Mesendoderm (in vitro differentiated cells): ENCODE data around the gene DLG5.

Experiments used
- DNase-seq: peaks from one replicate; pipeline ENCODE4 v3.0.0; 2013
- H2AK5ac ChIP-seq: 2 replicates; pipeline ENCODE4 v1.6.1; 2013; ENCODE audit warnings: low read length, inconsistent platforms
- H2BK120ac ChIP-seq: 2 replicates; pipeline ENCODE4 v1.6.1; 2013; ENCODE audit warnings: low read depth, mild to moderate bottlenecking, low read length, moderate library complexity, mixed read lengths
- H2BK15ac ChIP-seq: replicated peaks from 2 replicates; pipeline ENCODE4 v1.6.1; 2013; ENCODE audit warnings: low read depth, mild to moderate bottlenecking, moderate library complexity
- H2BK5ac ChIP-seq: 2 replicates; pipeline ENCODE4 v1.6.1; 2013; ENCODE audit warnings: low read length, inconsistent platforms
- H3K18ac ChIP-seq: 2 replicates; pipeline ENCODE4 v1.6.1; 2013; ENCODE audit warnings: mild to moderate bottlenecking, low read length, mixed read lengths
- H3K23ac ChIP-seq: one replicate; pipeline ENCODE4 v1.6.1; 2013; ENCODE audit warnings: low read length
- H3K27ac ChIP-seq: 2 replicates; pipeline ENCODE4 v1.5.1; 2013; ENCODE audit warnings: low read depth, mild to moderate bottlenecking, inconsistent platforms, low read length, moderate library complexity
- H3K27me3 ChIP-seq: 2 replicates; pipeline ENCODE4 v1.6.1; 2013; ENCODE audit warnings: low read length, control low read depth, mild to moderate bottlenecking, inconsistent platforms; ENCODE audit not compliant: insufficient read depth, poor library complexity
- H3K36me3 ChIP-seq: 2 replicates; pipeline ENCODE4 v1.6.1; 2013; ENCODE audit warnings: low read length, inconsistent platforms; ENCODE audit not compliant: control insufficient read depth, insufficient read depth
- H3K4ac ChIP-seq: one replicate; pipeline ENCODE4 v1.6.1; 2013; ENCODE audit warnings: low read depth, mild to moderate bottlenecking, low read length, moderate library complexity
- H3K4me1 ChIP-seq: 2 replicates; pipeline ENCODE4 v1.6.1; 2013; ENCODE audit warnings: low read depth, low read length, inconsistent platforms; ENCODE audit not compliant: control insufficient read depth
- H3K4me2 ChIP-seq: 2 replicates; pipeline ENCODE4 v1.6.1; 2013; ENCODE audit warnings: low read length
- H3K4me3 ChIP-seq: 2 replicates; pipeline ENCODE4 v1.5.1; 2013; ENCODE audit warnings: mild to moderate bottlenecking, low read length
- H3K56ac ChIP-seq: one replicate; pipeline ENCODE4 v1.6.1; 2013; ENCODE audit warnings: low read length
- H3K79me1 ChIP-seq: 2 replicates; pipeline ENCODE4 v1.6.1; 2013; ENCODE audit warnings: low read length, inconsistent platforms
- H3K79me2 ChIP-seq: 2 replicates; pipeline ENCODE4 v1.6.1; 2013; ENCODE audit warnings: mild to moderate bottlenecking, low read length; ENCODE audit not compliant: control insufficient read depth, insufficient read depth
- H3K9ac ChIP-seq: 2 replicates; pipeline ENCODE4 v1.6.1; 2013; ENCODE audit warnings: low read length, inconsistent platforms
- H4K5ac ChIP-seq: one replicate; pipeline ENCODE4 v1.6.1; 2013; ENCODE audit warnings: low read length
- H4K8ac ChIP-seq: one replicate; pipeline ENCODE4 v1.6.1; 2013; ENCODE audit warnings: low read depth, mild to moderate bottlenecking, control low read depth, low read length, moderate library complexity
- WGBS: extraction: QIAGEN DNeasy Blood & Tissue Kit; methylation state at CpG from one replicate; pipeline ENCODE4 v1.1.7; 2013; ENCODE audit warnings: low lambda C conversion rate, missing lambda C conversion rate; ENCODE audit not compliant: insufficient coverage; ENCODE audit errors: extremely low coverage; 5-methylcytosine and 5-hydroxymethylcytosine counted together

Gene DLG5

GRCh38 chr10:77922566-77923179, 3.9 kb downstream of the DLG5 start:
- no peak overlapping the region for H2BK5ac ChIP-seq
- H3K56ac ChIP-seq = peak overlapping the region; percentile 51
- H3K4me2 ChIP-seq = no peak overlapping the region
- H3K4ac ChIP-seq = no peak overlapping the region
- no peaks in the 10 kb centered on the region for H3K36me3 ChIP-seq
- H3K18ac ChIP-seq = no peak overlapping the region
- no CpG with 5 or more reads among the region's 8 CpGs for WGBS
- no peak for DNase-seq
- H2BK120ac ChIP-seq = no peak overlapping the region
- no peak overlapping the region for H4K8ac ChIP-seq
- H3K27me3 ChIP-seq = no peaks in the 10 kb centered on the region
- peak overlapping the region; percentile 30 for H3K23ac ChIP-seq
- H3K79me2 ChIP-seq = peaks cover 86% of the 10 kb centered on the region
- H2AK5ac ChIP-seq = peak overlapping the region; percentile 46
- peaks cover 11% of the 10 kb centered on the region for H3K4me1 ChIP-seq
- peak overlapping the region; percentile 28 for H3K9ac ChIP-seq
- H3K4me3 ChIP-seq = no peak overlapping the region
- no peak overlapping the region for H3K27ac ChIP-seq
- H2BK15ac ChIP-seq = no peak overlapping the region
- peaks cover 15% of the 10 kb centered on the region for H3K79me1 ChIP-seq
- H4K5ac ChIP-seq = no peak overlapping the region

DNA sequence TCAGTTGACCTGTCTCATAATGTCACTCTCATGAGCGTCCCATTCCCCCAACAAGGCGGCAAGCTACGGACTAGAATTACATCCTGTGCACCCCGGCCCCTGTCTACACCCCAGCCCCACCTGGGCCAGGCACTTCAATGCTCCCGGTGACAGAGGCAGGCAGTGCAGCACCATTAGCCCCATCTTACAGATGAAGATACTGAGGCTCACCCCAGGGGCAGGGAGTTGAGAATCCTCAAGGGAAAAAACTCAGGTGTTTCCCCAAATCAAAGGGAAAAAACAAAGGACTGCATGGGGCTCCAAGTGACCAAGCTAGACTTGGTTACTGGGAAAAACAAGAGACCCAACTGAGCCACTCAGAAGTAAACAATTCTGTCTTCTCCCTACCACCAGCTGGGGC, 4.5 kb downstream of the DLG5 start:
- H3K27ac ChIP-seq = no peak overlapping the region
- H3K56ac ChIP-seq = peak overlapping the region; percentile 51
- H3K4ac ChIP-seq = no peak overlapping the region
- no peak overlapping the region for H2BK15ac ChIP-seq
- peaks cover 15% of the 10 kb centered on the region for H3K79me1 ChIP-seq
- H3K4me1 ChIP-seq = peaks cover 9% of the 10 kb centered on the region
- no peak overlapping the region for H2BK5ac ChIP-seq
- H3K79me2 ChIP-seq = peaks cover 91% of the 10 kb centered on the region
- DNase-seq = no peak
- H3K4me3 ChIP-seq = no peak overlapping the region
- H4K5ac ChIP-seq = no peak overlapping the region
- H4K8ac ChIP-seq = no peak overlapping the region
- H3K4me2 ChIP-seq = no peak overlapping the region
- no peak overlapping the region for H2BK120ac ChIP-seq
- no CpG with 5 or more reads among the region's 5 CpGs for WGBS
- H3K27me3 ChIP-seq = no peaks in the 10 kb centered on the region
- no peak overlapping the region for H3K23ac ChIP-seq
- no peak overlapping the region for H2AK5ac ChIP-seq
- H3K18ac ChIP-seq = no peak overlapping the region
- no peaks in the 10 kb centered on the region for H3K36me3 ChIP-seq
- H3K9ac ChIP-seq = no peak overlapping the region

- DNase-seq = no peak
- Histone ChIP-seq H3K36me3 (no peaks in the 10 kb centered on the region), H3K4me1 (peaks cover 9% of the 10 kb centered on the region), H3K4ac (no peak overlapping the region), H4K5ac (no peak overlapping the region), H3K79me1 (peaks cover 15% of the 10 kb centered on the region), H2AK5ac (no peak overlapping the region), H3K4me3 (no peak overlapping the region), H3K79me2 (peaks cover 96% of the 10 kb centered on the region), H3K27me3 (no peaks in the 10 kb centered on the region), H2BK5ac (no peak overlapping the region), H3K18ac (no peak overlapping the region), H3K27ac (no peak overlapping the region), H3K4me2 (no peak overlapping the region), H4K8ac (no peak overlapping the region), H3K23ac (no peak overlapping the region), H3K56ac (peak overlapping the region; percentile 25), H3K9ac (no peak overlapping the region), H2BK15ac (no peak overlapping the region), H2BK120ac (no peak overlapping the region)
- WGBS = no CpG with 5 or more reads among the region's 7 CpGs
Measured at GRCh38 chr10:77921395-77921794, 5.2 kb downstream of the DLG5 start.

GRCh38 chr10:77920495-77920894, 6.1 kb downstream of the DLG5 start:
- Histone ChIP-seq H3K4me1 (peaks cover 9% of the 10 kb centered on the region), H2BK5ac (no peak overlapping the region), H2AK5ac (no peak overlapping the region), H3K27me3 (no peaks in the 10 kb centered on the region), H3K36me3 (no peaks in the 10 kb centered on the region), H3K4ac (no peak overlapping the region), H2BK120ac (no peak overlapping the region), H3K23ac (no peak overlapping the region), H2BK15ac (no peak overlapping the region), H3K9ac (no peak overlapping the region), H3K18ac (no peak overlapping the region), H3K27ac (no peak overlapping the region), H4K5ac (no peak overlapping the region), H3K79me1 (peaks cover 15% of the 10 kb centered on the region), H3K4me2 (no peak overlapping the region), H4K8ac (no peak overlapping the region), H3K79me2 (peaks cover 97% of the 10 kb centered on the region), H3K4me3 (no peak overlapping the region), H3K56ac (no peak overlapping the region)
- no peak for DNase-seq
- WGBS = no CpG with 5 or more reads among the region's 4 CpGs

GRCh38 chr10:77919713-77920108, 6.8 kb downstream of the DLG5 start:
- H3K79me1 ChIP-seq = peaks cover 15% of the 10 kb centered on the region
- no peak overlapping the region for H3K4ac ChIP-seq
- no peak overlapping the region for H2BK5ac ChIP-seq
- no peak overlapping the region for H4K5ac ChIP-seq
- H4K8ac ChIP-seq = no peak overlapping the region
- WGBS = no CpG with 5 or more reads among the region's 4 CpGs
- no peak overlapping the region for H3K23ac ChIP-seq
- H3K27me3 ChIP-seq = no peaks in the 10 kb centered on the region
- no peak for DNase-seq
- no peaks in the 10 kb centered on the region for H3K36me3 ChIP-seq
- H3K9ac ChIP-seq = no peak overlapping the region
- H3K27ac ChIP-seq = no peak overlapping the region
- H3K4me2 ChIP-seq = no peak overlapping the region
- H3K79me2 ChIP-seq = peaks cover 96% of the 10 kb centered on the region
- no peak overlapping the region for H2BK15ac ChIP-seq
- no peak overlapping the region for H3K18ac ChIP-seq
- H3K4me1 ChIP-seq = peaks cover 9% of the 10 kb centered on the region
- no peak overlapping the region for H2AK5ac ChIP-seq
- no peak overlapping the region for H2BK120ac ChIP-seq
- H3K4me3 ChIP-seq = no peak overlapping the region
- H3K56ac ChIP-seq = no peak overlapping the region
